ENCODE data around the gene DRAM1.

DRAM1 gene, protein sequence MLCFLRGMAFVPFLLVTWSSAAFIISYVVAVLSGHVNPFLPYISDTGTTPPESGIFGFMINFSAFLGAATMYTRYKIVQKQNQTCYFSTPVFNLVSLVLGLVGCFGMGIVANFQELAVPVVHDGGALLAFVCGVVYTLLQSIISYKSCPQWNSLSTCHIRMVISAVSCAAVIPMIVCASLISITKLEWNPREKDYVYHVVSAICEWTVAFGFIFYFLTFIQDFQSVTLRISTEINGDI

DNA sequence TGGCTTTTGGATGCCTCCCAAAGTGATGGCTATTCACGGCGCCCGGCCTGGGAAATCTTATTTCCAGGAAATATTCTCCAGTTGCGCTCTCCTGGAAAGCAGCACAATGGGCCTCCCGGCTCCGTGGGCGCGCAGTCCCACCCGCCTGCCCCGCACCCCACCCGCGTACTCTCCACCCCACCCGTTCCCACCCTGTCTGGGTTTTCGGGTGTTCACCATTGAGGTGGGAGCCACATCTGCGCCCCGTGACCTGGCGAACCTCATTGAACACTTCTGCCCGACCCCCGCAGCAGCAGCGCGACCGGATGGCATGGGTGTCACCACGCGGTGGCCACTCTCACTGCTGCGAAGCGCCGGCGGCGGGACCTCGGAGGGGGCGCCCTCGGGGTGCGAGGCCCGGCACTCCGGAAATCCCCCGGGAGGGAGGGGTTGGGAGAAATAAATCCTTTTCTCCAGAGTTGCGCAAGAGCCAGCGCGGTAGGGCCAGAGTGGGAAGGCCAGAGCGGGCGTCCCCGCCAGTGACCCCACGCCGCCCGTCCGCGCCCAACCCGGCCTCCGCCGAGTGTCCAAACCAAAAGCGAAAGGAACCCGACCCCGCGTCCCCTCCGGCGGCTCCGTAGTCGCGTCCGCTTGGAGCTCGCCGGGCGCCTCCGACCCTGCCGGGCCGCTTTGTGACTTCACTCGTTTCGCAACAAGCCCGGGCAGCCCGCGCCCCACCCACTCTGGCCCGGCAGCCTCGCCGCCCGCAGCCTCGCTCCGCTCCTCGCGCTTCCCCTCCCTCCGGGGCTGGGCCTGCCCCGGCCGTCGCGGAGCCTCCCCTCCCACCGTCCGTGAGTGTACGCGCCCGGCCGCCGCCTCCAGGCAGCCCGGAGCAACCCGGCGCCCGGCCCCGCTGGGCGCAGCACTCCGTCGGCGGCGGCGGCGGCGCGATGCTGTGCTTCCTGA is at the start of gene DRAM1:
TSS of gene DRAM1 (plus strand) at position 720 of the 945 bp plus-strand sequence. CDS start at position 930, 210 bp downstream.
- H3K9me3 ChIP-seq (ENCODE audit: severe bottlenecking): no peaks in the 10 kb centered on the region
- H3K4me1 ChIP-seq (ENCODE audit: insufficient read depth, poor library complexity, severe bottlenecking): no peaks in the 10 kb centered on the region
- ATAC-seq (ENCODE audit: low read depth): peak; percentile 91
- no peaks in the 10 kb centered on the region for H3K36me3 ChIP-seq (ENCODE audit: low read depth)
- TF ChIP-seq, protein P1, sequence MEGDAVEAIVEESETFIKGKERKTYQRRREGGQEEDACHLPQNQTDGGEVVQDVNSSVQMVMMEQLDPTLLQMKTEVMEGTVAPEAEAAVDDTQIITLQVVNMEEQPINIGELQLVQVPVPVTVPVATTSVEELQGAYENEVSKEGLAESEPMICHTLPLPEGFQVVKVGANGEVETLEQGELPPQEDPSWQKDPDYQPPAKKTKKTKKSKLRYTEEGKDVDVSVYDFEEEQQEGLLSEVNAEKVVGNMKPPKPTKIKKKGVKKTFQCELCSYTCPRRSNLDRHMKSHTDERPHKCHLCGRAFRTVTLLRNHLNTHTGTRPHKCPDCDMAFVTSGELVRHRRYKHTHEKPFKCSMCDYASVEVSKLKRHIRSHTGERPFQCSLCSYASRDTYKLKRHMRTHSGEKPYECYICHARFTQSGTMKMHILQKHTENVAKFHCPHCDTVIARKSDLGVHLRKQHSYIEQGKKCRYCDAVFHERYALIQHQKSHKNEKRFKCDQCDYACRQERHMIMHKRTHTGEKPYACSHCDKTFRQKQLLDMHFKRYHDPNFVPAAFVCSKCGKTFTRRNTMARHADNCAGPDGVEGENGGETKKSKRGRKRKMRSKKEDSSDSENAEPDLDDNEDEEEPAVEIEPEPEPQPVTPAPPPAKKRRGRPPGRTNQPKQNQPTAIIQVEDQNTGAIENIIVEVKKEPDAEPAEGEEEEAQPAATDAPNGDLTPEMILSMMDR (IDR thresholded peaks at IDR 0.05; ENCODE audit: poor library complexity, severe bottlenecking): peak; percentile 25
- DNase-seq (ENCODE audit: low spot score): peak; percentile 89
- H3K27ac ChIP-seq (ENCODE audit: poor library complexity, severe bottlenecking): peak within 1 kb of the TSS; percentile 70
- H3K4me3 ChIP-seq (ENCODE audit: severe bottlenecking): peak within 1 kb of the TSS; percentile 58
- H3K27me3 ChIP-seq (ENCODE audit: insufficient read depth, poor library complexity, severe bottlenecking): no peaks in the 10 kb centered on the region

- TF ChIP-seq, protein P1 (IDR thresholded peaks at IDR 0.05; ENCODE audit: poor library complexity, severe bottlenecking): no peak
- peaks cover 3% of the 10 kb centered on the region for H3K4me1 ChIP-seq (ENCODE audit: insufficient read depth, poor library complexity, severe bottlenecking)
- no peaks in the 10 kb centered on the region for H3K27me3 ChIP-seq (ENCODE audit: insufficient read depth, poor library complexity, severe bottlenecking)
- H3K4me3 ChIP-seq (ENCODE audit: severe bottlenecking): no peak overlapping the region
- no peak for ATAC-seq (ENCODE audit: low read depth)
- H3K36me3 ChIP-seq (ENCODE audit: low read depth): no peaks in the 10 kb centered on the region
- DNase-seq (ENCODE audit: low spot score): no peak
- H3K27ac ChIP-seq (ENCODE audit: poor library complexity, severe bottlenecking): no peak overlapping the region
- no peaks in the 10 kb centered on the region for H3K9me3 ChIP-seq (ENCODE audit: severe bottlenecking)
Measured at GRCh38 chr12:101828463-101829196, 48.8 kb upstream of the DRAM1 start.

DNA sequence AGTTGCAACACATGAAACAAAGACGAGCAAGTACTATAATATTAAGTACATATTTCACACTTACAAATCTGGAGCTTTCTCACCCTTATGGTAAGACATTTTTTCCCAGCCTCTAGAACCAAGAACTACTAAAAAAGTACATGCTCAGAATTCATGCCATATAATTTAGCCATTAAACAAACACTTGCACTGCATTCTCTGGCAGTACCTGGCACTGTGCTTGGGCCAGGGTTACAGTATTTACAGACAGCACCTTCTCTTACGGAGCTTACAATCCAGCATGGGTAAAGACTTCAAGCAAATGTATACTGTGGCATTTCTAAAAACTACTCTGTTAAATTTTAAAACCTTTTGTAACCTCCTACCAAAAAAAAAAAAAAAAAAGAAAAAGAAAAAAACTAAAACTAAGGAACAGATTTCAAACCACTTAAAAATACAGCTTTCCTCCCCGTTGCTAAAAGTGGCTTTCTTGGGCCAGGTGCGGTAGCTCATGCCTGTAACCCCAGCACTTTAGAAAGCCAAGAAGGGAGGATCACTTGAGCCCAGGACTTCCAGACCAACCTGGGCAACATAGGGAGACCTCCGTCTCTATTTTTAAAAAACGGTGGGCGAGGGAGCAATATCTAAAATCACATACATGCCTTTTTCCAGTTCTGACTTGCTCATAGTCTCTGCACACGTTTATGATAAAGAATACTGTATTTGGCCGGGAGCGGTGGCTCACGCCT is 47.6 kb upstream of the DRAM1 start:
- Histone ChIP-seq H3K36me3 (ENCODE audit: low read depth) (no peaks in the 10 kb centered on the region), H3K27me3 (ENCODE audit: insufficient read depth, poor library complexity, severe bottlenecking) (no peaks in the 10 kb centered on the region), H3K27ac (ENCODE audit: poor library complexity, severe bottlenecking) (peak overlapping the region; percentile 28), H3K9me3 (ENCODE audit: severe bottlenecking) (no peaks in the 10 kb centered on the region), H3K4me1 (ENCODE audit: insufficient read depth, poor library complexity, severe bottlenecking) (peaks cover 3% of the 10 kb centered on the region), H3K4me3 (ENCODE audit: severe bottlenecking) (peak overlapping the region; percentile 81)
- ATAC-seq (ENCODE audit: low read depth) (no peak), DNase-seq (ENCODE audit: low spot score) (no peak)
- TF ChIP-seq, protein P1 (IDR thresholded peaks at IDR 0.05; ENCODE audit: poor library complexity, severe bottlenecking): no peak

GRCh38 chr12:101830367-101831325 is 46.7 kb upstream of the DRAM1 start, which contains the start of gene GNPTAB:
GNPTAB (minus strand) TSS chr12:101830959; CDS start chr12:101830675, 284 bp downstream.
- TF ChIP-seq, protein P1 (IDR thresholded peaks at IDR 0.05; ENCODE audit: poor library complexity, severe bottlenecking): peak; percentile 98
- DNase-seq (ENCODE audit: low spot score) (peak; percentile 87), ATAC-seq (ENCODE audit: low read depth) (peak; percentile 89)
- Histone ChIP-seq H3K4me3 (ENCODE audit: severe bottlenecking) (peak within 1 kb of the TSS; percentile 81), H3K27me3 (ENCODE audit: insufficient read depth, poor library complexity, severe bottlenecking) (no peaks in the 10 kb centered on the region), H3K36me3 (ENCODE audit: low read depth) (no peaks in the 10 kb centered on the region), H3K9me3 (ENCODE audit: severe bottlenecking) (no peaks in the 10 kb centered on the region), H3K4me1 (ENCODE audit: insufficient read depth, poor library complexity, severe bottlenecking) (peaks cover 3% of the 10 kb centered on the region), H3K27ac (ENCODE audit: poor library complexity, severe bottlenecking) (peak within 1 kb of the TSS; percentile 28)

All from RWPE2 (cell line).